MCF 10A (cell line): ENCODE data around the gene ANXA6. TPM values are rescaled to one million over a fixed set of nuclear protein-coding genes. Genes with fewer than 3 reads are reported as not detected.

Experiments
- BruUV-seq: library from RNA; stranded (reverse); fragments of 400-500 nt; replicated peaks from 2 replicates; lab custom pipeline; 2021; lab: Mats Ljungman, UMichigan
- CTCF ChIA-PET: fragments of 300-600 bp; sonication (Branson Sonifier 250); formaldehyde crosslinking; extraction: SDS; loops from one replicate; lab custom pipeline; 2021; ENCODE audit warnings: antibody characterized with exemption, inconsistent platforms; lab: Yijun Ruan, JAX
- POLR2A ChIA-PET: fragments of 300-600, 350-650 bp; sonication (Branson Sonifier 250); formaldehyde crosslinking; extraction: SDS; loops from one replicate; lab custom pipeline; 2020; ENCODE audit warnings: antibody characterized with exemption, inconsistent platforms; lab: Yijun Ruan, JAX
- DNase-seq: peaks from one replicate; pipeline ENCODE4 v3.0.0-alpha.2; 2018; ENCODE audit not compliant: unreplicated experiment
- H3K27ac Mint-ChIP-seq: one replicate; pipeline ENCODE4 v1.8.0; 2022; ENCODE audit warnings: mild to moderate bottlenecking, low read depth, mixed read lengths; ENCODE audit not compliant: unreplicated experiment
- H3K27me3 Mint-ChIP-seq: one replicate; pipeline ENCODE4 v1.8.0; 2022; ENCODE audit warnings: mixed read lengths; ENCODE audit not compliant: insufficient read depth, unreplicated experiment
- H3K36me3 Mint-ChIP-seq: one replicate; pipeline ENCODE4 v1.8.0; 2022; ENCODE audit warnings: mild to moderate bottlenecking, moderate library complexity, mixed read lengths; ENCODE audit not compliant: insufficient read depth, unreplicated experiment
- H3K4me1 Mint-ChIP-seq: one replicate; pipeline ENCODE4 v1.8.0; 2022; ENCODE audit warnings: mixed read lengths; ENCODE audit not compliant: insufficient read depth, unreplicated experiment
- H3K4me3 Mint-ChIP-seq: one replicate; pipeline ENCODE4 v1.8.0; 2022; ENCODE audit warnings: mild to moderate bottlenecking, moderate library complexity, mixed read lengths; ENCODE audit not compliant: unreplicated experiment
- H3K9me3 Mint-ChIP-seq: one replicate; pipeline ENCODE4 v1.8.0; 2022; ENCODE audit warnings: mixed read lengths; ENCODE audit not compliant: unreplicated experiment
- intact Hi-C: fragments of 100-400 bp; cut with micrococcal nuclease; formaldehyde crosslinking; loops from 2 replicates; pipeline ENCODE4 v1.14.1; 2022
- total RNA-seq: library from RNA; stranded (reverse); gene quantifications from 2 replicates; pipeline ENCODE4 v1.2.3, GENCODE V29; 2022
- TF ChIP-seq, protein P1 (sequence below): fragments of 200-600 bp; IDR thresholded peaks from one replicate; pipeline ENCODE4 v1.8.0; 2022; ENCODE audit warnings: antibody characterized with exemption, mild to moderate bottlenecking; ENCODE audit not compliant: unreplicated experiment

The ANXA6 gene
- total RNA-seq, 1 experiment from 2014 or later = 2.6 TPM

DNA sequence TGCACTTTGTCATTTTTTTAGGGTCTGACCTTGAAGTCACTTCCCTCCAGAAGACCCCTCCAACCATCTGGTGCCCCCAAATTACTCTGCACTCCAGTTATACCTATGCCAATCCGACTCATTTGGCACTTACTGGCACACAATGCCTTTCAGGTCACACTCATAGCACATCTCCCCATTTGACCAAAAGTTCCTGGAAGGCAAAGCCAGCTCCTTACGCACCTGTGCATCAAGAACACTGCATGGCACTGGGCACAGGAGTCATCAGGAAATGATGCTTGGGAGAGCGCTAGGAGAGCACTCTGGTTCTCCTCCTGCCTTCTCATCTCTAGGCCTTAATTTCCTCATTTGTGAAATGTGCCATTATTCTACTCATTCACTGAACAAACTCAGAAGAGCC is 79.6 kb downstream of the ANXA6 start:
- TF ChIP-seq, protein P1, sequence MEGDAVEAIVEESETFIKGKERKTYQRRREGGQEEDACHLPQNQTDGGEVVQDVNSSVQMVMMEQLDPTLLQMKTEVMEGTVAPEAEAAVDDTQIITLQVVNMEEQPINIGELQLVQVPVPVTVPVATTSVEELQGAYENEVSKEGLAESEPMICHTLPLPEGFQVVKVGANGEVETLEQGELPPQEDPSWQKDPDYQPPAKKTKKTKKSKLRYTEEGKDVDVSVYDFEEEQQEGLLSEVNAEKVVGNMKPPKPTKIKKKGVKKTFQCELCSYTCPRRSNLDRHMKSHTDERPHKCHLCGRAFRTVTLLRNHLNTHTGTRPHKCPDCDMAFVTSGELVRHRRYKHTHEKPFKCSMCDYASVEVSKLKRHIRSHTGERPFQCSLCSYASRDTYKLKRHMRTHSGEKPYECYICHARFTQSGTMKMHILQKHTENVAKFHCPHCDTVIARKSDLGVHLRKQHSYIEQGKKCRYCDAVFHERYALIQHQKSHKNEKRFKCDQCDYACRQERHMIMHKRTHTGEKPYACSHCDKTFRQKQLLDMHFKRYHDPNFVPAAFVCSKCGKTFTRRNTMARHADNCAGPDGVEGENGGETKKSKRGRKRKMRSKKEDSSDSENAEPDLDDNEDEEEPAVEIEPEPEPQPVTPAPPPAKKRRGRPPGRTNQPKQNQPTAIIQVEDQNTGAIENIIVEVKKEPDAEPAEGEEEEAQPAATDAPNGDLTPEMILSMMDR = no peak
- H3K4me3 Mint-ChIP-seq = peak overlapping the region; percentile 74
- no peak for DNase-seq
- intact Hi-C loops = no loop called here
- H3K4me1 Mint-ChIP-seq = peaks cover 71% of the 10 kb centered on the region
- ChIA-PET POLR2A (interaction anchor here (0.7 kb wide), 1 partner anchor 156 kb away, joined by 3 read pairs; no protein-coding TSS in a partner anchor), CTCF (interaction anchor here (0.6 to 40.7 kb wide), 3 partner anchors 29 to 1778 kb away, joined by 3 to 1587 read pairs (median 4); no protein-coding TSS in a partner anchor)
- BruUV-seq = TSS peak; percentile 0
- no peaks in the 10 kb centered on the region for H3K27me3 Mint-ChIP-seq
- no peaks in the 10 kb centered on the region for H3K9me3 Mint-ChIP-seq
- H3K36me3 Mint-ChIP-seq = peaks cover 55% of the 10 kb centered on the region
- peak overlapping the region; percentile 29 for H3K27ac Mint-ChIP-seq

DNA sequence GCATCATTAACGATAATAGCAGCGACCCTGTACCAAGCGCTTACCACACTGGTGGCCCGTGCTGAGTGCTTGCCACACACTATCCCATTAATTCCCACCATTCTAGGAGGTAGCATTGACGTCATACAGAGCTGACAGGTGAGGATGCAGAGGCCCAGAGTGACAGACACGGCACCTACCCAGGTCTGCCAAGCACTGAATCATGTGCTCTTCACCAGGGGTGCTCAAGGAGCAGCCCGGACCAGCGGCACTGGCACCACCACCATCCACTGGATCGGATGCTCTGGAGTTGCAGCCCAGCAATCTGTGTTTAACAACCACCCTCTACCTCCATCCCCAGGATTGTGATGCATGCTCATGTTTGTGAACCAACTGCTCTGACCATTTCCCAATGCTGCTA is 80.2 kb downstream of the ANXA6 start:
- intact Hi-C loops = no loop called here

DNA sequence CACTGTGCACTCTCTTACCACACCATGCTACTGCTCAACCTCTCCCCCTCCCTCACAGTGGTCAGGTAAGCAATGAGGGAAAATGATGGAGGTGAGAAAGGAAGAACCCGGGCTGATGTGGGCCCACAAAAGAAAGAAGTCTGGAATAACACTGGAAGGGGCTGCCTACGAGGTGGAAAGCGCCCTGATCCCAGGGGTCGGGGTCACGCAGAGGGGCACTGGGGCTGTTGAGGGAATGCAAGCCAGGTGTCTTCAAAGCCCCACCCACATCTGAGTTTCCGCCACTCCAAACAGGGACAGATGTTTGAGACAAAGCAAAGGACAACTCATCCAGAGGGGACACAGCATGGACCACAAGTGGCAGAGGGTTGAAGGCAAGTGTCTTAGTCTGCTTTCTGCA is 81.0 kb downstream of the ANXA6 start:
- Mint-ChIP-seq H3K4me3 (peak overlapping the region; percentile 65), H3K27ac (peak overlapping the region; percentile 94), H3K36me3 (peaks cover 58% of the 10 kb centered on the region), H3K9me3 (no peaks in the 10 kb centered on the region), H3K27me3 (no peaks in the 10 kb centered on the region), H3K4me1 (peaks cover 73% of the 10 kb centered on the region)
- TF ChIP-seq, protein P1 = no peak
- DNase-seq = no peak
- ChIA-PET CTCF (interaction anchor here (0.5 to 40.7 kb wide), 6 partner anchors 27 to 394 kb away, joined by 3 to 1587 read pairs (median 4); no protein-coding TSS in a partner anchor), POLR2A (interaction anchor here (1.5 to 2.9 kb wide), 2 partner anchors 14 to 16 kb away, joined by 7 to 20 read pairs; no protein-coding TSS in a partner anchor)
- no TSS peak for BruUV-seq
- intact Hi-C loops = no loop called here

More for the DNA sequence above, 80.2 kb downstream of the ANXA6 start:
- BruUV-seq = no TSS peak
- Mint-ChIP-seq H3K27me3 (no peaks in the 10 kb centered on the region), H3K4me1 (peaks cover 71% of the 10 kb centered on the region), H3K36me3 (peaks cover 55% of the 10 kb centered on the region), H3K4me3 (peak overlapping the region; percentile 74), H3K9me3 (no peaks in the 10 kb centered on the region), H3K27ac (peak overlapping the region; percentile 29)
- no peak for DNase-seq
- ChIA-PET POLR2A (interaction anchor here (0.7 kb wide), 1 partner anchor 156 kb away, joined by 3 read pairs; no protein-coding TSS in a partner anchor), CTCF (interaction anchor here (0.6 to 40.7 kb wide), 4 partner anchors 28 to 1777 kb away, joined by 3 to 1587 read pairs (median 168); no protein-coding TSS in a partner anchor)
- TF ChIP-seq, protein P1 = no peak

DNA sequence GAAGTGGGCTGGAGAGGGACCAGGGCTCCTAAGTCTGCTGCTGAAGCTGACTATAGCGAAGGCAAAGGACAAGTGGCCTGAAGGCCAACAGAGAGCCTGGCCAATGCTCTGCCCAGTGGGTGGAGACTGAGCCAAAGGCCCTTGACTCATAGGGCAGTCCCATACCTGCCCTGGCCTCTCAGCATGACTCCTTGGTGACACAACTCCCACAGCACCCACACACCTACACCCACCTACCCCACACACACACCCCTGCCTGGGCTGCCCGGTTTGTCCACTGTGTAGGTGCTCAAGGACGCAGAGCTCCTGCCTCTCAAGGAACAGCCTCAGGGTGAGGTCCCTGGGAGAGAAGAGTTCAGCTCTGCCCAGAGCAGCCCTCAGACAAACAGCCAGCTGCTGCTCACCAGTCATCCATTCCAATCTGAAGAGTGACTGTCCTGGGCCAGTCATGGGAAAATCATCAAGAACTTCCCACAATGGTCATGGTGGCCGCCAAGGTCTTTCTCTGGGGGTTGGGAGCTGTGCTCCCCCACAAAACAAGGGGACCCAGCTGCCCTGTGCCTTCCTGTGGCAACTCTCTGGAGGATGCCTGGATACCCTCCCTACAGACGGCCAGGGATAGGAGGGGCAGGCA is 81.8 kb downstream of the ANXA6 start:
- H3K27ac Mint-ChIP-seq = peak overlapping the region; percentile 94
- intact Hi-C loops = no loop called here
- peak; percentile 75 for DNase-seq
- peak overlapping the region; percentile 65 for H3K4me3 Mint-ChIP-seq
- peaks cover 77% of the 10 kb centered on the region for H3K4me1 Mint-ChIP-seq
- ChIA-PET CTCF (interaction anchor here (0.7 to 40.7 kb wide), 10 partner anchors 13 to 576 kb away, joined by 3 to 1587 read pairs (median 4); no protein-coding TSS in a partner anchor), POLR2A (interaction anchor here (0.5 to 2.9 kb wide), 7 partner anchors 8 to 178 kb away, joined by 3 to 20 read pairs (median 6); partner anchors contain the start of gene GM2A)
- peaks cover 66% of the 10 kb centered on the region for H3K36me3 Mint-ChIP-seq
- BruUV-seq = no TSS peak
- TF ChIP-seq, protein P1 = no peak
- H3K9me3 Mint-ChIP-seq = no peaks in the 10 kb centered on the region
- no peaks in the 10 kb centered on the region for H3K27me3 Mint-ChIP-seq
